Activated CD8-positive, alpha-beta T cell treated with anti-CD3 and anti-CD28 coated beads for 36 hours (primary cell): Measurements from ENCODE around the gene MSMO1. TPM values are rescaled to one million over a fixed set of nuclear protein-coding genes. Genes with fewer than 3 reads are reported as not detected.

Experiments
- ATAC-seq: fragments of 200-7000 bp; cut with Tn5 transposase; one replicate; pipeline ENCODE4 v1.10.0; 2021; ENCODE audit warnings: mild to moderate bottlenecking, moderate library complexity
- CTCF ChIA-PET: fragments of 350-600 bp; sonication (Branson Sonifier 250); formaldehyde crosslinking; loops from one replicate; lab custom pipeline; 2021; ENCODE audit warnings: antibody characterized with exemption; lab: Charles Lee
- POLR2A ChIA-PET: fragments of 350-600 bp; sonication (Branson Sonifier 250); formaldehyde crosslinking; loops from one replicate; lab custom pipeline; 2021; ENCODE audit warnings: antibody characterized with exemption; lab: Charles Lee
- DNase-seq: peaks from one replicate; pipeline ENCODE4 v3.0.0-alpha.2; 2020
- H3K27ac Mint-ChIP-seq: one replicate; pipeline ENCODE4 v1.8.0; 2021; ENCODE audit warnings: mild to moderate bottlenecking, mixed read lengths
- H3K27me3 Mint-ChIP-seq: one replicate; pipeline ENCODE4 v1.8.0; 2021; ENCODE audit warnings: mixed read lengths
- H3K36me3 Mint-ChIP-seq: one replicate; pipeline ENCODE4 v1.8.0; 2021; ENCODE audit warnings: low read depth, mixed read lengths
- H3K4me1 Mint-ChIP-seq: one replicate; pipeline ENCODE4 v1.8.0; 2021; ENCODE audit warnings: low read depth, mixed read lengths
- H3K4me3 Mint-ChIP-seq: one replicate; pipeline ENCODE4 v1.8.0; 2021; ENCODE audit warnings: mild to moderate bottlenecking, moderate library complexity, mixed read lengths
- H3K9me3 Mint-ChIP-seq: one replicate; pipeline ENCODE4 v1.8.0; 2021; ENCODE audit warnings: mixed read lengths
- intact Hi-C: fragments of 100-400 bp; cut with micrococcal nuclease; formaldehyde crosslinking; loops from one replicate; pipeline ENCODE4 v1.10.0; 2022
- microRNA-seq: library from miRNA; unstranded; fragments of <30 nt; microRNA quantifications from one replicate; pipeline ENCODE4 v1.2.0, GENCODE V29; 2022; ENCODE audit warnings: borderline microRNAs expressed, borderline replicate concordance
- total RNA-seq, 2 experiments: library from RNA; stranded (reverse); gene quantifications; one replicate each; pipeline ENCODE4 v1.2.3, GENCODE V29; 2021
- TF ChIP-seq, protein P1 (sequence below): fragments of 200-600 bp; IDR thresholded peaks from one replicate; pipeline ENCODE4 v1.8.0; 2022; ENCODE audit warnings: antibody characterized with exemption, mild to moderate bottlenecking

The MSMO1 gene
- total RNA-seq, 2 experiments from 2014 or later, result 42.3 to 43.2 TPM

- TF ChIP-seq, protein P1, sequence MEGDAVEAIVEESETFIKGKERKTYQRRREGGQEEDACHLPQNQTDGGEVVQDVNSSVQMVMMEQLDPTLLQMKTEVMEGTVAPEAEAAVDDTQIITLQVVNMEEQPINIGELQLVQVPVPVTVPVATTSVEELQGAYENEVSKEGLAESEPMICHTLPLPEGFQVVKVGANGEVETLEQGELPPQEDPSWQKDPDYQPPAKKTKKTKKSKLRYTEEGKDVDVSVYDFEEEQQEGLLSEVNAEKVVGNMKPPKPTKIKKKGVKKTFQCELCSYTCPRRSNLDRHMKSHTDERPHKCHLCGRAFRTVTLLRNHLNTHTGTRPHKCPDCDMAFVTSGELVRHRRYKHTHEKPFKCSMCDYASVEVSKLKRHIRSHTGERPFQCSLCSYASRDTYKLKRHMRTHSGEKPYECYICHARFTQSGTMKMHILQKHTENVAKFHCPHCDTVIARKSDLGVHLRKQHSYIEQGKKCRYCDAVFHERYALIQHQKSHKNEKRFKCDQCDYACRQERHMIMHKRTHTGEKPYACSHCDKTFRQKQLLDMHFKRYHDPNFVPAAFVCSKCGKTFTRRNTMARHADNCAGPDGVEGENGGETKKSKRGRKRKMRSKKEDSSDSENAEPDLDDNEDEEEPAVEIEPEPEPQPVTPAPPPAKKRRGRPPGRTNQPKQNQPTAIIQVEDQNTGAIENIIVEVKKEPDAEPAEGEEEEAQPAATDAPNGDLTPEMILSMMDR, result no peak
- H3K4me1 Mint-ChIP-seq, result no peaks in the 10 kb centered on the region
- no peaks in the 10 kb centered on the region for H3K9me3 Mint-ChIP-seq
- ChIA-PET POLR2A (no interaction called here), CTCF (interaction anchor here (0.8 to 1.7 kb wide), 4 partner anchors 78 to 271 kb away, joined by 3 to 7 read pairs (median 3); partner anchors contain the start of gene TMEM192)
- no peak overlapping the region for H3K4me3 Mint-ChIP-seq
- ATAC-seq, result no peak
- H3K27me3 Mint-ChIP-seq, result peaks cover 35% of the 10 kb centered on the region
- no peak overlapping the region for H3K27ac Mint-ChIP-seq
- H3K36me3 Mint-ChIP-seq, result no peaks in the 10 kb centered on the region
- no peak for DNase-seq
- intact Hi-C loops, result no loop called here
Measured at GRCh38 chr4:165384598-165384997, 57.1 kb downstream of the MSMO1 start.

DNA sequence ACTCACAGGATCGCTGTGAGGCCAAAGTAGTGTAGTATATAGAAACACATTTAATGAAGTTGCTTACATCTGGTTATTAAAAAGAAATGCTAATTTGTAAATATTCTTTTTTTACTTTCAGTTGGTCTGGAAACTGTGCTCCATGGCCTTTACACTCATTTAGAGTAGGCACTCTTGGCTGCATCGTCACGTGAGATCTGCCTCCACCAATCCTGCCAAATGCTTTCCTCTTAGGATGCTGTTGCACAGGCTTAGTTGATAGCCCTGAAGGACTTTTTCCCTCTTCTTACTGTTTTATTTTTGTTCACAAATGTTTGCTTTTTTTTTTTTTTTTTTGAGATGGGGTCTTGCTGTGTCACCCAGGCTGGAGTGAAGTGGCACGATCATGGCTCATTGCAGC, 57.7 kb downstream of the MSMO1 start:
- DNase-seq (no peak), ATAC-seq (no peak)
- no peaks in the 10 kb centered on the region for H3K9me3 Mint-ChIP-seq
- H3K27ac Mint-ChIP-seq, result no peak overlapping the region
- H3K27me3 Mint-ChIP-seq, result peaks cover 30% of the 10 kb centered on the region
- intact Hi-C loops, result no loop called here
- CTCF ChIA-PET, result interaction anchor here (0.8 to 1.7 kb wide), 6 partner anchors 15 to 272 kb away, joined by 3 to 7 read pairs (median 4); partner anchors contain the start of gene TMEM192
- H3K4me1 Mint-ChIP-seq, result no peaks in the 10 kb centered on the region
- TF ChIP-seq, protein P1, result no peak
- POLR2A ChIA-PET, result no interaction called here
- no peaks in the 10 kb centered on the region for H3K36me3 Mint-ChIP-seq
- no peak overlapping the region for H3K4me3 Mint-ChIP-seq

- intact Hi-C loops, result no loop called here
- no peaks in the 10 kb centered on the region for H3K4me1 Mint-ChIP-seq
- ChIA-PET CTCF (interaction anchor here (1.0 to 1.1 kb wide), 2 partner anchors 14 to 255 kb away, joined by 4 to 5 read pairs; no protein-coding TSS in a partner anchor), POLR2A (no interaction called here)
- no peak overlapping the region for H3K27ac Mint-ChIP-seq
- no peaks in the 10 kb centered on the region for H3K9me3 Mint-ChIP-seq
- H3K4me3 Mint-ChIP-seq, result no peak overlapping the region
- DNase-seq, result no peak
- TF ChIP-seq, protein P1, result no peak
- no peak for ATAC-seq
- no peaks in the 10 kb centered on the region for H3K36me3 Mint-ChIP-seq
- H3K27me3 Mint-ChIP-seq, result peaks cover 26% of the 10 kb centered on the region
Measured at GRCh38 chr4:165386328-165386727, 58.9 kb downstream of the MSMO1 start.

DNA sequence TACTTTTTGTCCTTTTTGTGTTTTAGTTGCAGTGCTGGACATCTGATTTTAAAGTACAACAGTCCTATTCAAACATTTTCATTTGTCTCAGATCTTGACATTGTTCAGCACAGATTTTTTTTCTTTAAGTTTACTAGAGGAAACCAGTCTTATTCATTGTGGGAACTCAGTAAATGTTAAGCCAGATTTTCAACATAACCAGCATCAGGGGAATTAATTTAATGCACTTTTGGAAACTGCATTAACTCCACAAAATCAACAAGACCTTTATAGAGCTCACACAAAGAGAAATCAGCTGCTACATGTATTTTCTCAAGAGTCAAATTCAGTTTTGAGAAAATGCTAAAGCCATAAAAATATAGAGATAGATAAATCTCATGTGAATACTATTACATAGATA, 61.3 kb downstream of the MSMO1 start:
- Mint-ChIP-seq H3K9me3 (no peaks in the 10 kb centered on the region), H3K27ac (no peak overlapping the region), H3K4me1 (no peaks in the 10 kb centered on the region), H3K4me3 (no peak overlapping the region), H3K36me3 (no peaks in the 10 kb centered on the region), H3K27me3 (peaks cover 13% of the 10 kb centered on the region)
- DNase-seq (no peak), ATAC-seq (no peak)
- POLR2A ChIA-PET, result no interaction called here
- CTCF ChIA-PET, result interaction anchor here (1.2 kb wide), 1 partner anchor 258 kb away, joined by 3 read pairs; no protein-coding TSS in a partner anchor
- TF ChIP-seq, protein P1, result no peak
- intact Hi-C loops, result no loop called here

Small RNA genes within 50 kb of the gene (microRNA-seq; reads per million reads assigned to microRNA genes)
- not detected for gene MIR578

Other genes with a start within 250 kb of the MSMO1 start
- gene TMEM192, start 214.8 kb upstream of the MSMO1 start, total RNA-seq, result 10 to 100 TPM in 1 of 2 experiments, 1 to 10 TPM in 1; 7.9 to 10.6 TPM
- gene KLHL2, start 120.1 kb upstream of the MSMO1 start, total RNA-seq, result 10 to 100 TPM; 24.5 to 29.4 TPM
- not detected for gene CPE, start 51.3 kb downstream of the MSMO1 start, total RNA-seq